ENCODE measurements around the gene REG1B. TPM values are rescaled to one million over a fixed set of nuclear protein-coding genes. Genes with fewer than 3 reads are reported as not detected.

The REG1B gene
- total RNA-seq, 1 experiment from 2014 or later, result 2.1 TPM

- TF ChIP-seq SOX15 (CRISPR knock-in tag; IDR thresholded peaks at IDR 0.05), result no peak
Observed at GRCh38 chr2:79129260-79129659, 41.5 kb upstream of the REG1B start (continued).

DNA sequence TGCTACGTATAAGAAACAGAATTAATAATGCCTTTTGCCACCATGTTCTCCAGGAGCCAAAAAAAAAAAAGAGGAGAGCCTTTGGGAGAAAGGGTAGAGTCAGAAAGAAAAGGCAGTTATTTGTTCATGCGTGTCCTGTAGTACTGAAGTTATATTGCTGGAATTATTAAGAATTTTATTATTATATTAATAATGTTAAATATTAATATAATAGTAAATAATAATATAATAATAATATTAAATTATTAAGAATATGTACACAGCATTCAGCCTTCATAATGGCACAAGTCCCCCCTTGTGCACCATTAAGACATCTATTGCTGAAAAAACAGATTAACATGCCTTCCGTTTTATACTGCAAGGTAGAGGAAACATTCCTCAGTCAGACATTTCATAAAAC, 40.6 kb upstream of the REG1B start:
- no peaks in the 10 kb centered on the region for H3K9me3 Mint-ChIP-seq
- DNase-seq (ENCODE audit: low spot score) (no peak), ATAC-seq (no peak)
- CTCF ChIA-PET, result no interaction called here
- no peak overlapping the region for H3K4me3 Mint-ChIP-seq
- H3K4me1 Mint-ChIP-seq, result 0 out of 2 replicates have a peak, but pooled peaks cover 3% of the 10 kb centered on the region
- no peaks in the 10 kb centered on the region for H3K27me3 Mint-ChIP-seq (ENCODE audit: low read depth)
- POLR2A ChIA-PET, result no interaction called here
- no peaks in the 10 kb centered on the region for H3K36me3 Mint-ChIP-seq
- H3K27ac Mint-ChIP-seq, result no peak overlapping the region
- TF ChIP-seq KAT7 (CRISPR knock-in tag; IDR thresholded peaks at IDR 0.05; ENCODE audit: borderline replicate concordance) (no peak), HMGA2 (CRISPR knock-in tag; IDR thresholded peaks at IDR 0.05) (peak; percentile 94)

GRCh38 chr2:79125721-79125985, 37.9 kb upstream of the REG1B start:
- ATAC-seq, result no peak
- POLR2A ChIA-PET, result no interaction called here
- no peaks in the 10 kb centered on the region for H3K9me3 Mint-ChIP-seq

More at GRCh38 chr2:79125721-79125985, 37.9 kb upstream of the REG1B start:
- Mint-ChIP-seq H3K36me3 (no peaks in the 10 kb centered on the region), H3K27ac (no peak overlapping the region), H3K4me3 (no peak overlapping the region), H3K27me3 (ENCODE audit: low read depth) (no peaks in the 10 kb centered on the region), H3K4me1 (no peaks in the 10 kb centered on the region)
- CTCF ChIA-PET, result no interaction called here
- no peak for DNase-seq (ENCODE audit: low spot score)
- TF ChIP-seq, protein P1, sequence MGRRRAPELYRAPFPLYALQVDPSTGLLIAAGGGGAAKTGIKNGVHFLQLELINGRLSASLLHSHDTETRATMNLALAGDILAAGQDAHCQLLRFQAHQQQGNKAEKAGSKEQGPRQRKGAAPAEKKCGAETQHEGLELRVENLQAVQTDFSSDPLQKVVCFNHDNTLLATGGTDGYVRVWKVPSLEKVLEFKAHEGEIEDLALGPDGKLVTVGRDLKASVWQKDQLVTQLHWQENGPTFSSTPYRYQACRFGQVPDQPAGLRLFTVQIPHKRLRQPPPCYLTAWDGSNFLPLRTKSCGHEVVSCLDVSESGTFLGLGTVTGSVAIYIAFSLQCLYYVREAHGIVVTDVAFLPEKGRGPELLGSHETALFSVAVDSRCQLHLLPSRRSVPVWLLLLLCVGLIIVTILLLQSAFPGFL (CRISPR knock-in tag; IDR thresholded peaks at IDR 0.05; ENCODE audit: borderline replicate concordance), result no peak
- TF ChIP-seq ZNF121 (CRISPR knock-in tag; IDR thresholded peaks at IDR 0.05) (no peak), ATF6 (CRISPR knock-in tag; IDR thresholded peaks at IDR 0.05) (no peak), NFATC4 (CRISPR knock-in tag; IDR thresholded peaks at IDR 0.05) (no peak), ERG (CRISPR knock-in tag; IDR thresholded peaks at IDR 0.05) (no peak), ZNF532 (CRISPR knock-in tag; IDR thresholded peaks at IDR 0.05; ENCODE audit: borderline replicate concordance) (no peak), MLX (CRISPR knock-in tag; IDR thresholded peaks at IDR 0.05) (no peak), RELA (CRISPR knock-in tag; IDR thresholded peaks at IDR 0.05; ENCODE audit: borderline replicate concordance) (no peak), MXD4 (CRISPR knock-in tag; IDR thresholded peaks at IDR 0.05; ENCODE audit: borderline replicate concordance) (no peak), RORB (CRISPR knock-in tag; IDR thresholded peaks at IDR 0.05) (no peak), PRDM15 (CRISPR knock-in tag; IDR thresholded peaks at IDR 0.05) (no peak), ZNF263 (CRISPR knock-in tag; IDR thresholded peaks at IDR 0.05; ENCODE audit: low read depth) (no peak), AR (CRISPR knock-in tag; IDR thresholded peaks at IDR 0.05) (no peak), NFYB (CRISPR knock-in tag; conservative IDR thresholded peaks at IDR 0.05; ENCODE audit: low read depth) (no peak), IRF1 (CRISPR knock-in tag; IDR thresholded peaks at IDR 0.05) (no peak)
